ENCODE results near the gene RAPGEF4.

RAPGEF4 gene

DNA sequence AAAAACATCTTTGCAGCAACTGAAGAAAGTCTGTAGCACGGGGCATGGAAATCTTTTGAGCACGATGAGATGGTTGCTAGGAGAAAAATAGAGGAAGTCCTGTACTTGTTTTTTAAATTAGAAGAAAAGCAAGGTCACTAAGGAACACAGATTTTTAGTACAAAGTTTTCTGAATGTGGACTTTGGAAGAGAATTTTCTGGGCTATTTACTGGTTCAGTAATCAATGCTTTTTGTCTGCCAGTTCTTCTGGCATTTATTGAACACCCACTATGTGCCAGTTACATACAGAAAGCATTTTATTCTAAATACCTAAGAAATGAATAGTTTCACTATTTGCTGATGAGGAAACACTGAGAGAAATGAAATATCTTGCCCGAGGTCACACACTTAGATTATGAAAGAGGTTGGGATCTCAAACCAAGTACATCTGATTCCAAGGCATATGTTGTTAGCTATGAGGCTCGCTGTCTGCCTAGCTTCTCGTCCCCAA is 324.4 kb downstream of the RAPGEF4 start:
- Histone ChIP-seq H3K4me3 (ENCODE audit: low read depth, low read length) (no peak overlapping the region), H3K27ac (ENCODE audit: extremely low read depth, low read depth, low read length) (no peak overlapping the region), H3K4me1 (ENCODE audit: control insufficient read depth, insufficient read depth, low read length) (no peaks in the 10 kb centered on the region), H3K9me3 (ENCODE audit: control insufficient read depth, insufficient read depth, low read depth, low read length) (no peaks in the 10 kb centered on the region), H3K36me3 (ENCODE audit: control insufficient read depth in 2 of 2, insufficient read depth in 1 of 2, low read length in 2 of 2) (no peaks in the 10 kb centered on the region)
- TF ChIP-seq ZNF660 (tag by site-specific recombination; IDR thresholded peaks at IDR 0.05), result peak; percentile 58; the same call in 1 of the 2 replicates
- no peak for TF ChIP-seq ZNF23 (tag by site-specific recombination; IDR thresholded peaks at IDR 0.05; ENCODE audit: borderline replicate concordance)
- ChIA-PET CTCF (no interaction called here), POLR2A (no interaction called here)

DNA sequence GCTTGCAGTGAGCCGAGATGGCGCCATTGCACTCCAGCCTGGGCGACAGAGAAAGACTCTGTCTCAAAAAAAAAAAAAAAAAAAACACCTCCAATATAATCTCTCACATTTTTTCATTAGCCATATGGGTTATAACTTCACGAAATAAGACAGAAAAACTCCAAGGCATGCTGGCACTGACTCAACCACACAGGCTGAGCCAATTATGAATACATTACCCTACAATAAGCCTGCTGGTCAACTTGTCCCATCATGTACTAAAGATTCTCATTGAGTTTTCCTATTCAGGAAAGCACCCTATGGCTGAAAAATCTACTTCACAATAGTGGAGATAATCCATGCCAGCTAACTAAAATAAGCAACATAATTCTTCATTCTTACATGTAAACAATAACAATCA is 327.2 kb downstream of the RAPGEF4 start:
- TF ChIP-seq, protein P1, sequence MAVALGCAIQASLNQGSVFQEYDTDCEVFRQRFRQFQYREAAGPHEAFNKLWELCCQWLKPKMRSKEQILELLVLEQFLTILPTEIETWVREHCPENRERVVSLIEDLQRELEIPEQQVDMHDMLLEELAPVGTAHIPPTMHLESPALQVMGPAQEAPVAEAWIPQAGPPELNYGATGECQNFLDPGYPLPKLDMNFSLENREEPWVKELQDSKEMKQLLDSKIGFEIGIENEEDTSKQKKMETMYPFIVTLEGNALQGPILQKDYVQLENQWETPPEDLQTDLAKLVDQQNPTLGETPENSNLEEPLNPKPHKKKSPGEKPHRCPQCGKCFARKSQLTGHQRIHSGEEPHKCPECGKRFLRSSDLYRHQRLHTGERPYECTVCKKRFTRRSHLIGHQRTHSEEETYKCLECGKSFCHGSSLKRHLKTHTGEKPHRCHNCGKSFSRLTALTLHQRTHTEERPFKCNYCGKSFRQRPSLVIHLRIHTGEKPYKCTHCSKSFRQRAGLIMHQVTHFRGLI (tag by site-specific recombination; IDR thresholded peaks at IDR 0.05), result no peak
- Histone ChIP-seq H3K36me3 (ENCODE audit: control insufficient read depth in 2 of 2, insufficient read depth in 1 of 2, low read length in 2 of 2) (no peaks in the 10 kb centered on the region), H3K9me3 (ENCODE audit: control insufficient read depth, insufficient read depth, low read depth, low read length) (no peaks in the 10 kb centered on the region), H3K27ac (ENCODE audit: extremely low read depth, low read depth, low read length) (no peak overlapping the region), H3K4me3 (ENCODE audit: low read depth, low read length) (no peak overlapping the region), H3K4me1 (ENCODE audit: control insufficient read depth, insufficient read depth, low read length) (no peaks in the 10 kb centered on the region)
- POLR2A ChIA-PET, result no interaction called here
- CTCF ChIA-PET, result no interaction called here

DNA sequence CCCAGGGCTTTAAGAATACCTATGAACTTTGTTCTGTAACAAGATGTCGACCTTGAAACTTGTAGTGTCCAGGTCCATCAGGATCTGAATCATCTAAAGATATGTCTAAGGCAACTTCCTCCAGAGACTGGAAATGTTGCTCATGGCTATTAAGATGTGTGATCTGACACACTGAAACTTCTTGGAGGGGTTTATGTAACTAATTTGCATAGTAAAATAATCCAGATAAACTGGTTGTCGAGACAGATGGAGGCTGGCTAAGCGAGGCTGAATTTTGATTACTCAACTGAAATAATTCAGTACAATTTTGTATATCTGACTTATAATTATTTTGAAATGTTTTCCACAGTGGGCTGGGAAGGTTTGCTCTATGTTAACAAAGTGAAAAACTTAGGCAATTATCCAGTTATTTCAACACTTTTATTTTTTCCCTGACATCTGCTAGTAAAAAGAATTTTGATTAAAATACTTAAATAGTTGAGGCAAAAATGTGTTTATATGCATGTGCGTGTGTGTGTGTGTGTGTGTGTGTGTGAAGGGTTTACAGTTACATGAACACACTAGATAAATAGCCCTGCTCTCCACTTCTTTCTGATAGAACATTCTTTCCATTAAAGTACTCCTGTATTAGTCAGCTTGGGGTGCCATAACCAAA is 328.6 kb downstream of the RAPGEF4 start:
- CTCF ChIA-PET, result interaction anchor here (0.5 to 0.8 kb wide), 3 partner anchors 19 to 37 kb away, joined by 3 to 4 read pairs (median 3); no protein-coding TSS in a partner anchor
- TF ChIP-seq SP3 (tag by site-specific recombination; IDR thresholded peaks at IDR 0.05) (no peak), IKZF3 (tag by site-specific recombination; IDR thresholded peaks at IDR 0.05) (no peak), ZNF707 (tag by site-specific recombination; IDR thresholded peaks at IDR 0.05) (no peak), ZNF302 (tag by site-specific recombination; IDR thresholded peaks at IDR 0.05; ENCODE audit: low read depth) (no peak), ZFP41 (tag by site-specific recombination; IDR thresholded peaks at IDR 0.05; ENCODE audit: borderline replicate concordance) (no peak), ZNF600 (tag by site-specific recombination; IDR thresholded peaks at IDR 0.05) (no peak), ZNF341 (tag by site-specific recombination; IDR thresholded peaks at IDR 0.05; ENCODE audit: low read depth) (no peak), ZNF558 (tag by site-specific recombination; IDR thresholded peaks at IDR 0.05) (no peak), ZNF701 (tag by site-specific recombination; IDR thresholded peaks at IDR 0.05) (no peak), ZNF433 (tag by site-specific recombination; IDR thresholded peaks at IDR 0.05; ENCODE audit: low read depth) (no peak), ZNF19 (tag by site-specific recombination; IDR thresholded peaks at IDR 0.05; ENCODE audit: low read depth) (no peak)
- TF ChIP-seq, protein P2, sequence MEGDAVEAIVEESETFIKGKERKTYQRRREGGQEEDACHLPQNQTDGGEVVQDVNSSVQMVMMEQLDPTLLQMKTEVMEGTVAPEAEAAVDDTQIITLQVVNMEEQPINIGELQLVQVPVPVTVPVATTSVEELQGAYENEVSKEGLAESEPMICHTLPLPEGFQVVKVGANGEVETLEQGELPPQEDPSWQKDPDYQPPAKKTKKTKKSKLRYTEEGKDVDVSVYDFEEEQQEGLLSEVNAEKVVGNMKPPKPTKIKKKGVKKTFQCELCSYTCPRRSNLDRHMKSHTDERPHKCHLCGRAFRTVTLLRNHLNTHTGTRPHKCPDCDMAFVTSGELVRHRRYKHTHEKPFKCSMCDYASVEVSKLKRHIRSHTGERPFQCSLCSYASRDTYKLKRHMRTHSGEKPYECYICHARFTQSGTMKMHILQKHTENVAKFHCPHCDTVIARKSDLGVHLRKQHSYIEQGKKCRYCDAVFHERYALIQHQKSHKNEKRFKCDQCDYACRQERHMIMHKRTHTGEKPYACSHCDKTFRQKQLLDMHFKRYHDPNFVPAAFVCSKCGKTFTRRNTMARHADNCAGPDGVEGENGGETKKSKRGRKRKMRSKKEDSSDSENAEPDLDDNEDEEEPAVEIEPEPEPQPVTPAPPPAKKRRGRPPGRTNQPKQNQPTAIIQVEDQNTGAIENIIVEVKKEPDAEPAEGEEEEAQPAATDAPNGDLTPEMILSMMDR (tag by site-specific recombination; IDR thresholded peaks at IDR 0.05), result no peak
- TF ChIP-seq, protein P3, sequence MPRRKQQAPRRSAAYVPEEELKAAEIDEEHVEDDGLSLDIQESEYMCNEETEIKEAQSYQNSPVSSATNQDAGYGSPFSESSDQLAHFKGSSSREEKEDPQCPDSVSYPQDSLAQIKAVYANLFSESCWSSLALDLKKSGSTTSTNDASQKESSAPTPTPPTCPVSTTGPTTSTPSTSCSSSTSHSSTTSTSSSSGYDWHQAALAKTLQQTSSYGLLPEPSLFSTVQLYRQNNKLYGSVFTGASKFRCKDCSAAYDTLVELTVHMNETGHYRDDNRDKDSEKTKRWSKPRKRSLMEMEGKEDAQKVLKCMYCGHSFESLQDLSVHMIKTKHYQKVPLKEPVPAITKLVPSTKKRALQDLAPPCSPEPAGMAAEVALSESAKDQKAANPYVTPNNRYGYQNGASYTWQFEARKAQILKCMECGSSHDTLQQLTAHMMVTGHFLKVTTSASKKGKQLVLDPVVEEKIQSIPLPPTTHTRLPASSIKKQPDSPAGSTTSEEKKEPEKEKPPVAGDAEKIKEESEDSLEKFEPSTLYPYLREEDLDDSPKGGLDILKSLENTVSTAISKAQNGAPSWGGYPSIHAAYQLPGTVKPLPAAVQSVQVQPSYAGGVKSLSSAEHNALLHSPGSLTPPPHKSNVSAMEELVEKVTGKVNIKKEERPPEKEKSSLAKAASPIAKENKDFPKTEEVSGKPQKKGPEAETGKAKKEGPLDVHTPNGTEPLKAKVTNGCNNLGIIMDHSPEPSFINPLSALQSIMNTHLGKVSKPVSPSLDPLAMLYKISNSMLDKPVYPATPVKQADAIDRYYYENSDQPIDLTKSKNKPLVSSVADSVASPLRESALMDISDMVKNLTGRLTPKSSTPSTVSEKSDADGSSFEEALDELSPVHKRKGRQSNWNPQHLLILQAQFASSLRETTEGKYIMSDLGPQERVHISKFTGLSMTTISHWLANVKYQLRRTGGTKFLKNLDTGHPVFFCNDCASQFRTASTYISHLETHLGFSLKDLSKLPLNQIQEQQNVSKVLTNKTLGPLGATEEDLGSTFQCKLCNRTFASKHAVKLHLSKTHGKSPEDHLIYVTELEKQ (tag by site-specific recombination; IDR thresholded peaks at IDR 0.05; ENCODE audit: borderline replicate concordance), result no peak
- TF ChIP-seq, protein P4, sequence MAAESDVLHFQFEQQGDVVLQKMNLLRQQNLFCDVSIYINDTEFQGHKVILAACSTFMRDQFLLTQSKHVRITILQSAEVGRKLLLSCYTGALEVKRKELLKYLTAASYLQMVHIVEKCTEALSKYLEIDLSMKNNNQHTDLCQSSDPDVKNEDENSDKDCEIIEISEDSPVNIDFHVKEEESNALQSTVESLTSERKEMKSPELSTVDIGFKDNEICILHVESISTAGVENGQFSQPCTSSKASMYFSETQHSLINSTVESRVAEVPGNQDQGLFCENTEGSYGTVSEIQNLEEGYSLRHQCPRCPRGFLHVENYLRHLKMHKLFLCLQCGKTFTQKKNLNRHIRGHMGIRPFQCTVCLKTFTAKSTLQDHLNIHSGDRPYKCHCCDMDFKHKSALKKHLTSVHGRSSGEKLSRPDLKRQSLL (tag by site-specific recombination; IDR thresholded peaks at IDR 0.05), result no peak
- Histone ChIP-seq H3K4me1 (ENCODE audit: control insufficient read depth, insufficient read depth, low read length) (no peaks in the 10 kb centered on the region), H3K9me3 (ENCODE audit: control insufficient read depth, insufficient read depth, low read depth, low read length) (no peaks in the 10 kb centered on the region), H3K27ac (ENCODE audit: extremely low read depth, low read depth, low read length) (no peak overlapping the region), H3K4me3 (ENCODE audit: low read depth, low read length) (no peak overlapping the region), H3K36me3 (ENCODE audit: control insufficient read depth in 2 of 2, insufficient read depth in 1 of 2, low read length in 2 of 2) (no peaks in the 10 kb centered on the region)
- POLR2A ChIA-PET, result no interaction called here
